GM23338 (cell line): Measurements from ENCODE around the gene MAP3K5. TPM values are rescaled to one million over a fixed set of nuclear protein-coding genes. Genes with fewer than 3 reads are reported as not detected.

Experiments used
- ATAC-seq: fragments of 200-7000 bp; cut with Tn5 transposase; 3 replicates; pipeline ENCODE4 v1.9.1; 2020
- DNase-seq: peaks from one replicate; pipeline ENCODE4 v3.0.0-alpha.2; 2015; ENCODE audit warnings: low spot score
- H2AFZ ChIP-seq: fragments of 200-600 bp; sonication (generic); 2 replicates; pipeline ENCODE4 v1.8.0; 2016; ENCODE audit warnings: antibody characterized with exemption, mild to moderate bottlenecking, moderate library complexity
- H3F3A ChIP-seq: fragments of 200-600 bp; sonication (generic); replicated peaks from 2 replicates; pipeline ENCODE4 v1.8.0; 2017; ENCODE audit warnings: antibody characterized with exemption, mixed run types, low read depth
- H3K27ac ChIP-seq: fragments of 200-600 bp; sonication (generic); 2 replicates; pipeline ENCODE4 v1.6.1; 2016; ENCODE audit warnings: low read depth
- H3K27me3 ChIP-seq: fragments of 200-600 bp; sonication (generic); 2 replicates; pipeline ENCODE4 v1.8.0; 2016; ENCODE audit warnings: mild to moderate bottlenecking, mixed run types, moderate library complexity; ENCODE audit not compliant: insufficient read depth
- H3K36me3 ChIP-seq: fragments of 200-600 bp; sonication (generic); 2 replicates; pipeline ENCODE4 v1.8.0; 2016; ENCODE audit warnings: mild to moderate bottlenecking; ENCODE audit not compliant: insufficient read depth
- H3K4me1 ChIP-seq: fragments of 200-600 bp; sonication (generic); 2 replicates; pipeline ENCODE4 v1.8.0; 2016; ENCODE audit warnings: mild to moderate bottlenecking, moderate library complexity; ENCODE audit not compliant: insufficient read depth
- H3K4me2 ChIP-seq: fragments of 200-600 bp; sonication (generic); 2 replicates; pipeline ENCODE4 v1.7.1; 2017; ENCODE audit warnings: mixed run types
- H3K4me3 ChIP-seq: fragments of 200-600 bp; sonication (generic); 2 replicates; pipeline ENCODE4 v1.6.1; 2016; ENCODE audit warnings: mixed run types
- H3K79me2 ChIP-seq: fragments of 200-600 bp; sonication (generic); replicated peaks from 2 replicates; pipeline ENCODE4 v1.8.0; 2017; ENCODE audit warnings: mild to moderate bottlenecking; ENCODE audit not compliant: insufficient read depth
- H3K9me2 ChIP-seq: fragments of 200-600 bp; sonication (generic); 2 replicates; pipeline ENCODE4 v1.8.0; 2017; ENCODE audit not compliant: insufficient read depth
- H4K20me1 ChIP-seq: fragments of 200-600 bp; sonication (generic); replicated peaks from 2 replicates; pipeline ENCODE4 v1.8.0; 2017; ENCODE audit warnings: mild to moderate bottlenecking; ENCODE audit not compliant: insufficient read depth
- H3K27ac Mint-ChIP-seq: 2 replicates; pipeline ENCODE4 v1.8.0; 2020; ENCODE audit warnings: inconsistent platforms, mild to moderate bottlenecking, moderate library complexity, mixed read lengths
- H3K27me3 Mint-ChIP-seq: 3 replicates; pipeline ENCODE4 v1.8.0; 2022; ENCODE audit warnings: low read depth, mild to moderate bottlenecking, moderate library complexity, mixed read lengths, inconsistent platforms; ENCODE audit not compliant: insufficient read depth, poor library complexity
- H3K36me3 Mint-ChIP-seq: 3 replicates; pipeline ENCODE4 v1.8.0; 2021; ENCODE audit warnings: low read depth, mild to moderate bottlenecking, inconsistent platforms, moderate library complexity, mixed read lengths
- H3K4me1 Mint-ChIP-seq: 3 replicates; pipeline ENCODE4 v1.8.0; 2020; ENCODE audit warnings: mild to moderate bottlenecking, inconsistent platforms, mixed read lengths
- H3K4me3 Mint-ChIP-seq: 3 replicates; pipeline ENCODE4 v1.8.0; 2021; ENCODE audit warnings: moderate library complexity, mild to moderate bottlenecking, inconsistent platforms, mixed read lengths
- H3K9me3 Mint-ChIP-seq: 3 replicates; pipeline ENCODE4 v1.8.0; 2020; ENCODE audit warnings: moderate library complexity, mild to moderate bottlenecking, inconsistent platforms, mixed read lengths
- CREB1 ChIP-seq: fragments of 250-450 bp; sonication (Bioruptor Pico); IDR thresholded peaks from 2 replicates; pipeline ENCODE4 v1.5.0; 2020; ENCODE audit warnings: low read depth, mild to moderate bottlenecking, moderate library complexity
- EZH2phosphoT487 ChIP-seq: fragments of 200-600 bp; sonication (generic); IDR thresholded peaks from one replicate; pipeline ENCODE4 v1.8.1; 2018; ENCODE audit warnings: antibody characterized with exemption; ENCODE audit not compliant: unreplicated experiment
- JUNB ChIP-seq: IDR thresholded peaks from one replicate; pipeline ENCODE4 v1.6.1; 2016; ENCODE audit warnings: antibody characterized with exemption; ENCODE audit not compliant: unreplicated experiment
- NANOG ChIP-seq: IDR thresholded peaks from 2 replicates; pipeline ENCODE4 v1.6.1; 2016; ENCODE audit warnings: antibody characterized with exemption, borderline replicate concordance
- POLR2AphosphoS5 ChIP-seq: IDR thresholded peaks from 2 replicates; pipeline ENCODE4 v1.6.1; 2016; ENCODE audit warnings: antibody characterized with exemption, low read depth
- STAT1 ChIP-seq: IDR thresholded peaks from one replicate; pipeline ENCODE4 v1.6.1; 2016; ENCODE audit warnings: antibody characterized with exemption; ENCODE audit not compliant: unreplicated experiment
- ZNF114 ChIP-seq: fragments of 250-450 bp; sonication (Bioruptor Pico); IDR thresholded peaks from 2 replicates; pipeline ENCODE4 v1.5.0; 2020; ENCODE audit warnings: mild to moderate bottlenecking, moderate library complexity
- ZNF331 ChIP-seq: fragments of 250-450 bp; sonication (Bioruptor Pico); IDR thresholded peaks from 2 replicates; pipeline ENCODE4 v1.5.0; 2020; ENCODE audit warnings: low read depth, mild to moderate bottlenecking, moderate library complexity
- ZNF462 ChIP-seq: fragments of 250-450 bp; sonication (Bioruptor Pico); IDR thresholded peaks from 2 replicates; pipeline ENCODE4 v1.5.0; 2020; ENCODE audit warnings: mild to moderate bottlenecking, moderate library complexity
- polyA plus RNA-seq: library from polyadenylated mRNA; unstranded; fragments of >200 nt; fragmentation: Nextera tagmentation; extraction: Ambion mirVana; gene quantifications from 2 replicates; pipeline ENCODE4 v1.2.1, GENCODE V29; 2016
- total RNA-seq: library from RNA; depleted of rRNA; stranded (reverse); fragments of >200 nt; shearing (Covaris generic); gene quantifications from 2 replicates; pipeline ENCODE4 v1.2.3, GENCODE V29; 2014
- TF ChIP-seq, protein P1 (sequence below): IDR thresholded peaks from one replicate; pipeline ENCODE4 v1.6.1; 2018; ENCODE audit warnings: antibody characterized with exemption; ENCODE audit not compliant: unreplicated experiment
- TF ChIP-seq, protein P2 (sequence below): IDR thresholded peaks from 2 replicates; pipeline ENCODE4 v1.6.1; 2016; ENCODE audit warnings: antibody characterized with exemption

The MAP3K5 gene
- total and polyA plus RNA-seq, 2 experiments from 2014 or later: 0.76 to 2.8 TPM

DNA sequence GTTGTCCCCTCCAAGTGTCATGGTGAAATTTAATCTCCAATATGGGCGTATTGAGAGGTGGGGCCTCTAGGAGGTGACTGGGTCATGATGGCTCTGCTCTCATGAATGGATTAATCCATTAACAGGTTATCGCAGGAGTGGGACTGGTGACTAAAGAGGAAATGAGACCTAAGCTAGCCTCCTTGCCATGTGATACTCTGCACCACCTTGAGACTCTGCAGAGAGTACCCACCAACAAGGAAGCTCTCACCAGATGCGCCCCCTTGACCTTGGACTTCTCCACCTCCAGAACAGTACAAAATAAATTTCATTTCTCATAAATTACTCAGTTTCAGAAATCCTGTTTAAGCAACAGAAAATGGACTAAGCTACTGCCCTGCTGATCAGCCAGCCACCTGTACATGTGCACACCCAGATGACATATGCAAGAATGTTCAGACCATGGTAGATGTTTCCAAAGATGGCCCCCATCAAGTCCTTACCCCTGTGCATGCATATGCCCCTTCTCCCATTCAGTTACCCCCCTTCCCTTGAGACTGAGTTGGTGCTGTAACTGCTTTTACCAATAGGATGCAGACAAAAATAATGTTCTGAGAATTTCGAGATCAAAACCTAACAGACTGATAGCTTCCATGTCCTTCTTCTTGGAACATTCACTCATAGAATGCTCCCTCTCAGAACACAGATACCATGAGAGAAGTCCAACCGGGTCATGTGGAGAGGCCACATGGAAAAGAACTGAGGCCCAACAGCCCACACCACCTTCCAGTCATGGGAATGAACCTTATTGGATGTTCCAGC, 28.4 kb downstream of the MAP3K5 start:
- Mint-ChIP-seq H3K4me3 (no peak overlapping the region), H3K27ac (no peak overlapping the region), H3K27me3 (no peaks in the 10 kb centered on the region), H3K36me3 (no peaks in the 10 kb centered on the region), H3K4me1 (peaks cover 15% of the 10 kb centered on the region), H3K9me3 (no peaks in the 10 kb centered on the region)
- H3K36me3 ChIP-seq: no peaks in the 10 kb centered on the region
- no peak overlapping the region for H2AFZ ChIP-seq
- H3K4me2 ChIP-seq: no peak overlapping the region
- no peaks in the 10 kb centered on the region for H3K27me3 ChIP-seq
- no peaks in the 10 kb centered on the region for H3F3A ChIP-seq
- H3K4me1 ChIP-seq: peaks cover 6% of the 10 kb centered on the region
- no peak overlapping the region for H3K27ac ChIP-seq
- no peak for TF ChIP-seq STAT1
- DNase-seq (no peak), ATAC-seq (no peak)
- no peak overlapping the region for H3K4me3 ChIP-seq
- no peaks in the 10 kb centered on the region for H3K79me2 ChIP-seq
- H3K9me2 ChIP-seq: no peaks in the 10 kb centered on the region
- H4K20me1 ChIP-seq: no peaks in the 10 kb centered on the region

DNA sequence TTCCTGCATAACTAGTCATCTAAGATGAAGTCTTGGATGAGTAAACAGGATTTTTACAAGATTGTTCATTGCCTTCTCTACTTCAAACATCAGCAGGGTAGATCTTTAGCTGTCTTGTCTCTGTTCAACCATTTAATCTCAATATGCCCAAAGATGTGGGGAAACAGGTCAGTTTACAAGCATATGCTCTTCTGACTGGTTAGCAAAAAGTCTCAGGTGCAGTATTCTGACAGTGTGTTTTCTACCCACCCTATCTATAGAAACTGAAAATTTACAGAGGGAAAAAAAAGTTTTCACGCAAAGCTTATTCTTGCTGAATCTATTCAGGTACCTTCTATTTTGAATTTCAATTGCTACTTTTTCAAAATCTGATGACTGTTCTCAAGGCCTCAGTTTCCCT, 29.0 kb downstream of the MAP3K5 start:
- DNase-seq (no peak), ATAC-seq (no peak)
- Histone ChIP-seq H3K27ac (no peak overlapping the region), H3K4me3 (no peak overlapping the region), H2AFZ (no peak overlapping the region), H4K20me1 (no peaks in the 10 kb centered on the region), H3K4me2 (no peak overlapping the region), H3K9me2 (no peaks in the 10 kb centered on the region), H3K36me3 (no peaks in the 10 kb centered on the region), H3K27me3 (no peaks in the 10 kb centered on the region), H3F3A (no peaks in the 10 kb centered on the region), H3K4me1 (peaks cover 6% of the 10 kb centered on the region), H3K79me2 (no peaks in the 10 kb centered on the region)
- H3K27me3 Mint-ChIP-seq: no peaks in the 10 kb centered on the region
- H3K36me3 Mint-ChIP-seq: no peaks in the 10 kb centered on the region
- no peak overlapping the region for H3K27ac Mint-ChIP-seq
- H3K4me3 Mint-ChIP-seq: no peak overlapping the region
- H3K4me1 Mint-ChIP-seq: peaks cover 15% of the 10 kb centered on the region
- H3K9me3 Mint-ChIP-seq: no peaks in the 10 kb centered on the region
- TF ChIP-seq, protein P1, sequence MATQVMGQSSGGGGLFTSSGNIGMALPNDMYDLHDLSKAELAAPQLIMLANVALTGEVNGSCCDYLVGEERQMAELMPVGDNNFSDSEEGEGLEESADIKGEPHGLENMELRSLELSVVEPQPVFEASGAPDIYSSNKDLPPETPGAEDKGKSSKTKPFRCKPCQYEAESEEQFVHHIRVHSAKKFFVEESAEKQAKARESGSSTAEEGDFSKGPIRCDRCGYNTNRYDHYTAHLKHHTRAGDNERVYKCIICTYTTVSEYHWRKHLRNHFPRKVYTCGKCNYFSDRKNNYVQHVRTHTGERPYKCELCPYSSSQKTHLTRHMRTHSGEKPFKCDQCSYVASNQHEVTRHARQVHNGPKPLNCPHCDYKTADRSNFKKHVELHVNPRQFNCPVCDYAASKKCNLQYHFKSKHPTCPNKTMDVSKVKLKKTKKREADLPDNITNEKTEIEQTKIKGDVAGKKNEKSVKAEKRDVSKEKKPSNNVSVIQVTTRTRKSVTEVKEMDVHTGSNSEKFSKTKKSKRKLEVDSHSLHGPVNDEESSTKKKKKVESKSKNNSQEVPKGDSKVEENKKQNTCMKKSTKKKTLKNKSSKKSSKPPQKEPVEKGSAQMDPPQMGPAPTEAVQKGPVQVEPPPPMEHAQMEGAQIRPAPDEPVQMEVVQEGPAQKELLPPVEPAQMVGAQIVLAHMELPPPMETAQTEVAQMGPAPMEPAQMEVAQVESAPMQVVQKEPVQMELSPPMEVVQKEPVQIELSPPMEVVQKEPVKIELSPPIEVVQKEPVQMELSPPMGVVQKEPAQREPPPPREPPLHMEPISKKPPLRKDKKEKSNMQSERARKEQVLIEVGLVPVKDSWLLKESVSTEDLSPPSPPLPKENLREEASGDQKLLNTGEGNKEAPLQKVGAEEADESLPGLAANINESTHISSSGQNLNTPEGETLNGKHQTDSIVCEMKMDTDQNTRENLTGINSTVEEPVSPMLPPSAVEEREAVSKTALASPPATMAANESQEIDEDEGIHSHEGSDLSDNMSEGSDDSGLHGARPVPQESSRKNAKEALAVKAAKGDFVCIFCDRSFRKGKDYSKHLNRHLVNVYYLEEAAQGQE: no peak
- TF ChIP-seq POLR2AphosphoS5: no peak
- TF ChIP-seq NANOG: no peak
- no peak for TF ChIP-seq ZNF331 (CRISPR knock-in tag)
- TF ChIP-seq, protein P2, sequence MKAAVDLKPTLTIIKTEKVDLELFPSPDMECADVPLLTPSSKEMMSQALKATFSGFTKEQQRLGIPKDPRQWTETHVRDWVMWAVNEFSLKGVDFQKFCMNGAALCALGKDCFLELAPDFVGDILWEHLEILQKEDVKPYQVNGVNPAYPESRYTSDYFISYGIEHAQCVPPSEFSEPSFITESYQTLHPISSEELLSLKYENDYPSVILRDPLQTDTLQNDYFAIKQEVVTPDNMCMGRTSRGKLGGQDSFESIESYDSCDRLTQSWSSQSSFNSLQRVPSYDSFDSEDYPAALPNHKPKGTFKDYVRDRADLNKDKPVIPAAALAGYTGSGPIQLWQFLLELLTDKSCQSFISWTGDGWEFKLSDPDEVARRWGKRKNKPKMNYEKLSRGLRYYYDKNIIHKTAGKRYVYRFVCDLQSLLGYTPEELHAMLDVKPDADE: no peak
- TF ChIP-seq CREB1 (CRISPR knock-in tag): no peak
- no peak for TF ChIP-seq EZH2phosphoT487
- TF ChIP-seq JUNB: no peak
- no peak for TF ChIP-seq ZNF462 (CRISPR knock-in tag)
- TF ChIP-seq ZNF114 (CRISPR knock-in tag): no peak
- no peak for TF ChIP-seq STAT1
